A673 (cell line): Measurements from ENCODE around the gene PPP1R12C.

Experiments used
- EZH2 ChIP-seq: fragments of 200-600 bp; sonication (generic); IDR thresholded peaks from 2 replicates; pipeline ENCODE4 v1.6.1; 2017; ENCODE audit warnings: borderline replicate concordance, low read depth, mild to moderate bottlenecking, mixed read lengths, antibody characterized with exemption, low read length; ENCODE audit not compliant: poor library complexity, severe bottlenecking
- TF ChIP-seq, protein P1 (sequence below): fragments of 300-800, 200-600 bp; sonication (generic); conservative IDR thresholded peaks from 2 replicates; pipeline ENCODE4 v1.5.1; 2017; ENCODE audit warnings: low read depth, mild to moderate bottlenecking, antibody characterized with exemption, low read length, moderate library complexity, mixed read lengths

DNA sequence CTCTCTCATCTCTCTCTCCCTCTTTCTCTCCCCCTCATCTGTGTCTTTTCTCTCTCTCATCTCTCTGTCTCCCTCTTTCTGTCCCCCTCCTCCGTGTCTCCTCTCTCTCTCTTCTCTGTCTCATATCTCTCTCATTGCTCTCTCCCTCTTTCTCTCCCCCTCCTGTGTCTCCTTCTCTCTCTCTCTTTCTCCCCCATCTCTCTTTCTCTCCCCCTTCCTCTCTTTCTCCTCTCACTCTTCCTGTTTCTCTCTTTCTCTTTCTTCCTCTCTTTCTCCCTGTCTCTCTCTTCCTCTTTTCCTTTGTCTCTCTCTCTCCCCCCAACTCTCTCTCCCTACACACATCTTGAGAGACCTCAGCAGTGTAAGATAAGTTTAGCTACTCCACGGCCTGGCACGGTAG lies 49.6 kb downstream of the PPP1R12C start:
- TF ChIP-seq, protein P1, sequence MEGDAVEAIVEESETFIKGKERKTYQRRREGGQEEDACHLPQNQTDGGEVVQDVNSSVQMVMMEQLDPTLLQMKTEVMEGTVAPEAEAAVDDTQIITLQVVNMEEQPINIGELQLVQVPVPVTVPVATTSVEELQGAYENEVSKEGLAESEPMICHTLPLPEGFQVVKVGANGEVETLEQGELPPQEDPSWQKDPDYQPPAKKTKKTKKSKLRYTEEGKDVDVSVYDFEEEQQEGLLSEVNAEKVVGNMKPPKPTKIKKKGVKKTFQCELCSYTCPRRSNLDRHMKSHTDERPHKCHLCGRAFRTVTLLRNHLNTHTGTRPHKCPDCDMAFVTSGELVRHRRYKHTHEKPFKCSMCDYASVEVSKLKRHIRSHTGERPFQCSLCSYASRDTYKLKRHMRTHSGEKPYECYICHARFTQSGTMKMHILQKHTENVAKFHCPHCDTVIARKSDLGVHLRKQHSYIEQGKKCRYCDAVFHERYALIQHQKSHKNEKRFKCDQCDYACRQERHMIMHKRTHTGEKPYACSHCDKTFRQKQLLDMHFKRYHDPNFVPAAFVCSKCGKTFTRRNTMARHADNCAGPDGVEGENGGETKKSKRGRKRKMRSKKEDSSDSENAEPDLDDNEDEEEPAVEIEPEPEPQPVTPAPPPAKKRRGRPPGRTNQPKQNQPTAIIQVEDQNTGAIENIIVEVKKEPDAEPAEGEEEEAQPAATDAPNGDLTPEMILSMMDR = no peak
- TF ChIP-seq EZH2 = no peak
